ENCODE results near the gene EPS8. TPM values are rescaled to one million over a fixed set of nuclear protein-coding genes. Genes with fewer than 3 reads are reported as not detected.

The EPS8 gene
- polyA plus RNA-seq, 1 of the 3 experiments (the other 2 are of a cell fraction) = 19.8 TPM

- DNase-seq = no peak
- Histone ChIP-seq H3K4me2 (no peak overlapping the region), H4K20me1 (ENCODE audit: insufficient read depth) (no peaks in the 10 kb centered on the region), H2AFZ (ENCODE audit: low read depth) (no peak overlapping the region), H3K9ac (no peak overlapping the region), H3K36me3 (replicated peaks in 1 of 2; ENCODE audit: control insufficient read depth in 1 of 2, insufficient read depth in 2 of 2, low read length in 1 of 2) (no peaks in the 10 kb centered on the region), H3K9me3 (no peaks in the 10 kb centered on the region), H3K4me3 (ENCODE audit: low read depth in 2 of 2, low read length in 1 of 2) (no peak overlapping the region), H3K9me2 (no peaks in the 10 kb centered on the region), H3K4me1 (ENCODE audit: control insufficient read depth in 1 of 2, insufficient read depth in 2 of 2, low read depth in 1 of 2, low read length in 1 of 2) (no peaks in the 10 kb centered on the region), H3K27ac (ENCODE audit: low read depth in 2 of 2, low read length in 1 of 2) (no peak overlapping the region), H3F3A (replicated peaks; ENCODE audit: insufficient read depth) (no peaks in the 10 kb centered on the region), H3K27me3 (ENCODE audit: insufficient read depth) (no peaks in the 10 kb centered on the region), H3K79me2 (ENCODE audit: insufficient read depth) (no peaks in the 10 kb centered on the region)
- 91% methylated on average over 10 of the region's 10 CpGs for WGBS (ENCODE audit: low lambda C conversion rate)
- ChIA-PET POLR2A (interaction anchor here (0.6 kb wide), 1 partner anchor 106 kb away, joined by 3 read pairs; no protein-coding TSS in a partner anchor), CTCF (no interaction called here)
- TF ChIP-seq EP300 (IDR thresholded peaks at IDR 0.05; ENCODE audit: borderline replicate concordance in 1 of 2, low read depth in 1 of 2, low read length in 1 of 2) = no peak
- TF ChIP-seq RXRA (IDR thresholded peaks at IDR 0.05; ENCODE audit: borderline replicate concordance, low read depth) = no peak
- TF ChIP-seq YY1 (IDR thresholded peaks at IDR 0.05; ENCODE audit: low read depth) = no peak
- TF ChIP-seq TAF1 (IDR thresholded peaks at IDR 0.05; ENCODE audit: borderline replicate concordance, low read depth, low read length) = no peak
These were observed 183.2 kb downstream of the EPS8 start for GRCh38 chr12:15605881-15606590.

- no peak overlapping the region for H3K4me3 ChIP-seq (ENCODE audit: low read depth in 2 of 2, low read length in 1 of 2)
- 94% methylated on average over 4 of the region's 4 CpGs for WGBS (ENCODE audit: low lambda C conversion rate)
- H4K20me1 ChIP-seq (ENCODE audit: insufficient read depth) = no peaks in the 10 kb centered on the region
- peaks cover 6% of the 10 kb centered on the region for H3F3A ChIP-seq (replicated peaks; ENCODE audit: insufficient read depth)
- H3K4me1 ChIP-seq (ENCODE audit: control insufficient read depth in 1 of 2, insufficient read depth in 2 of 2, low read depth in 1 of 2, low read length in 1 of 2) = peaks cover 0 to 5% of the 10 kb centered on the region in 2 experiments; a peak in 1 of 4 replicates
- no peaks in the 10 kb centered on the region for H3K79me2 ChIP-seq (ENCODE audit: insufficient read depth)
- H3K4me2 ChIP-seq = no peak overlapping the region
- POLR2A ChIA-PET = no interaction called here
- H3K9me3 ChIP-seq = no peaks in the 10 kb centered on the region
- no peaks in the 10 kb centered on the region for H3K27me3 ChIP-seq (ENCODE audit: insufficient read depth)
- H3K36me3 ChIP-seq (replicated peaks in 1 of 2; ENCODE audit: control insufficient read depth in 1 of 2, insufficient read depth in 2 of 2, low read length in 1 of 2) = no peaks in the 10 kb centered on the region
- CTCF ChIA-PET = interaction anchor here (0.6 to 1.1 kb wide), 2 partner anchors 13 to 35 kb away, joined by 3 to 6 read pairs; no protein-coding TSS in a partner anchor
- TF ChIP-seq FOXJ3 (CRISPR knock-in tag; IDR thresholded peaks at IDR 0.05) (no peak), NRF1 (IDR thresholded peaks at IDR 0.05; ENCODE audit: low read depth, low read length) (no peak), REST (IDR thresholded peaks at IDR 0.05; ENCODE audit: low read depth, low read length) (no peak), YY1 (IDR thresholded peaks at IDR 0.05; ENCODE audit: low read depth) (no peak), ELF1 (IDR thresholded peaks at IDR 0.05) (no peak), RAD21 (IDR thresholded peaks at IDR 0.05; ENCODE audit: low read length) (no peak), MEF2A (IDR thresholded peaks at IDR 0.05; ENCODE audit: borderline replicate concordance, low read depth) (no peak), GABPA (IDR thresholded peaks at IDR 0.05; ENCODE audit: low read depth) (no peak), TCF12 (IDR thresholded peaks at IDR 0.05) (no peak), TAF1 (IDR thresholded peaks at IDR 0.05; ENCODE audit: borderline replicate concordance, low read depth, low read length) (no peak)
- TF ChIP-seq, protein P1, sequence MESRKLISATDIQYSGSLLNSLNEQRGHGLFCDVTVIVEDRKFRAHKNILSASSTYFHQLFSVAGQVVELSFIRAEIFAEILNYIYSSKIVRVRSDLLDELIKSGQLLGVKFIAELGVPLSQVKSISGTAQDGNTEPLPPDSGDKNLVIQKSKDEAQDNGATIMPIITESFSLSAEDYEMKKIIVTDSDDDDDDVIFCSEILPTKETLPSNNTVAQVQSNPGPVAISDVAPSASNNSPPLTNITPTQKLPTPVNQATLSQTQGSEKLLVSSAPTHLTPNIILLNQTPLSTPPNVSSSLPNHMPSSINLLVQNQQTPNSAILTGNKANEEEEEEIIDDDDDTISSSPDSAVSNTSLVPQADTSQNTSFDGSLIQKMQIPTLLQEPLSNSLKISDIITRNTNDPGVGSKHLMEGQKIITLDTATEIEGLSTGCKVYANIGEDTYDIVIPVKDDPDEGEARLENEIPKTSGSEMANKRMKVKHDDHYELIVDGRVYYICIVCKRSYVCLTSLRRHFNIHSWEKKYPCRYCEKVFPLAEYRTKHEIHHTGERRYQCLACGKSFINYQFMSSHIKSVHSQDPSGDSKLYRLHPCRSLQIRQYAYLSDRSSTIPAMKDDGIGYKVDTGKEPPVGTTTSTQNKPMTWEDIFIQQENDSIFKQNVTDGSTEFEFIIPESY (IDR thresholded peaks at IDR 0.05; ENCODE audit: borderline replicate concordance, low read depth) = no peak
- TF ChIP-seq, protein P2, sequence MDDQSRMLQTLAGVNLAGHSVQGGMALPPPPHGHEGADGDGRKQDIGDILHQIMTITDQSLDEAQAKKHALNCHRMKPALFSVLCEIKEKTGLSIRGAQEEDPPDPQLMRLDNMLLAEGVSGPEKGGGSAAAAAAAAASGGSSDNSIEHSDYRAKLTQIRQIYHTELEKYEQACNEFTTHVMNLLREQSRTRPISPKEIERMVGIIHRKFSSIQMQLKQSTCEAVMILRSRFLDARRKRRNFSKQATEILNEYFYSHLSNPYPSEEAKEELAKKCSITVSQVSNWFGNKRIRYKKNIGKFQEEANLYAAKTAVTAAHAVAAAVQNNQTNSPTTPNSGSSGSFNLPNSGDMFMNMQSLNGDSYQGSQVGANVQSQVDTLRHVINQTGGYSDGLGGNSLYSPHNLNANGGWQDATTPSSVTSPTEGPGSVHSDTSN (IDR thresholded peaks at IDR 0.05) = no peak
- no peak for DNase-seq
- no peak overlapping the region for H2AFZ ChIP-seq (ENCODE audit: low read depth)
- no peak overlapping the region for H3K27ac ChIP-seq (ENCODE audit: low read depth in 2 of 2, low read length in 1 of 2)
- H3K9me2 ChIP-seq = no peaks in the 10 kb centered on the region
- no peak overlapping the region for H3K9ac ChIP-seq
These were observed 185.6 kb downstream of the EPS8 start for GRCh38 chr12:15603474-15604085.

Data from SK-N-SH (cell line).